H4 (cell line): ENCODE data around the gene TKTL1. TPM values are rescaled to one million over a fixed set of nuclear protein-coding genes. Genes with fewer than 3 reads are reported as not detected.
"Not testable (repeated sequence)": the region's sequence is repeated elsewhere in the genome, so short reads cannot be mapped to it uniquely, and the experiment has no call there.

Experiments used
- DNase-seq: peaks from one replicate; pipeline ENCODE4 v3.0.0-alpha.2; 2015; ENCODE audit warnings: low spot score
- total RNA-seq: library from RNA; depleted of rRNA; stranded (reverse); fragments of >200 nt; shearing (Covaris generic); gene quantifications from 2 replicates; pipeline ENCODE4 v1.2.3, GENCODE V29; 2014

The TKTL1 gene
- total RNA-seq, 1 experiment from 2014 or later: 2.1 TPM

- DNase-seq: not testable (repeated sequence)
Observed at GRCh38 chrX:154343620-154344019, 48.0 kb downstream of the TKTL1 start.

GRCh38 chrX:154348114-154348531 lies 52.5 kb downstream of the TKTL1 start:
- DNase-seq: peak; percentile 29

GRCh38 chrX:154348646-154349358 lies 53.2 kb downstream of the TKTL1 start:
- no peak for DNase-seq

GRCh38 chrX:154349359-154349935 lies 53.9 kb downstream of the TKTL1 start:
- DNase-seq: no peak

GRCh38 chrX:154349979-154350378 lies 54.4 kb downstream of the TKTL1 start:
- no peak for DNase-seq

GRCh38 chrX:154350429-154351182 lies 55.0 kb downstream of the TKTL1 start:
- no peak for DNase-seq

GRCh38 chrX:154351183-154352011 lies 55.8 kb downstream of the TKTL1 start:
- no peak for DNase-seq

- DNase-seq: no peak
Observed at GRCh38 chrX:154352012-154352401, 56.4 kb downstream of the TKTL1 start.

GRCh38 chrX:154352466-154352865 lies 56.9 kb downstream of the TKTL1 start:
- no peak for DNase-seq

GRCh38 chrX:154353172-154353843 lies 57.7 kb downstream of the TKTL1 start:
- no peak for DNase-seq

- DNase-seq: no peak
Observed at GRCh38 chrX:154354013-154354412, 58.4 kb downstream of the TKTL1 start.

GRCh38 chrX:154354516-154354915 lies 58.9 kb downstream of the TKTL1 start:
- no peak for DNase-seq

- no peak for DNase-seq
Observed at GRCh38 chrX:154355094-154355775, 59.6 kb downstream of the TKTL1 start.

- DNase-seq: no peak
Observed at GRCh38 chrX:154355776-154356140, 60.2 kb downstream of the TKTL1 start.

GRCh38 chrX:154356596-154356995 lies 61.0 kb downstream of the TKTL1 start:
- no peak for DNase-seq

GRCh38 chrX:154357205-154357604 lies 61.6 kb downstream of the TKTL1 start:
- no peak for DNase-seq

- DNase-seq: no peak
Observed at GRCh38 chrX:154358011-154358410, 62.4 kb downstream of the TKTL1 start.

- no peak for DNase-seq
Observed at GRCh38 chrX:154358829-154359228, 63.2 kb downstream of the TKTL1 start.

GRCh38 chrX:154359362-154360154 lies 64.0 kb downstream of the TKTL1 start:
- no peak for DNase-seq

- DNase-seq: no peak
Observed at GRCh38 chrX:154360155-154360713, 64.6 kb downstream of the TKTL1 start.
